HUES6 (cell line): ENCODE measurements around the gene CD200.

Experiments
- H3K27ac ChIP-seq: 2 replicates; pipeline ENCODE4 v1.7.0; 2013; ENCODE audit warnings: low read depth, mild to moderate bottlenecking, low read length, inconsistent platforms
- H3K27me3 ChIP-seq: 2 replicates; pipeline ENCODE4 v1.6.1; 2013; ENCODE audit warnings: low read length; ENCODE audit not compliant: control insufficient read depth, insufficient read depth
- H3K36me3 ChIP-seq: 2 replicates; pipeline ENCODE4 v1.6.1; 2013; ENCODE audit warnings: low read length; ENCODE audit not compliant: control insufficient read depth, insufficient read depth
- H3K4me1 ChIP-seq: 2 replicates; pipeline ENCODE4 v1.6.1; 2013; ENCODE audit warnings: low read length; ENCODE audit not compliant: control insufficient read depth, insufficient read depth
- H3K4me3 ChIP-seq: 2 replicates; pipeline ENCODE4 v1.5.1; 2013; ENCODE audit warnings: low read depth, low read length
- H3K9ac ChIP-seq: one replicate; pipeline ENCODE4 v1.6.1; 2013; ENCODE audit warnings: mild to moderate bottlenecking, low read length
- H3K9me3 ChIP-seq: 2 replicates; pipeline ENCODE4 v1.6.1; 2013; ENCODE audit warnings: low read depth, low read length; ENCODE audit not compliant: control insufficient read depth, insufficient read depth

The CD200 gene, protein sequence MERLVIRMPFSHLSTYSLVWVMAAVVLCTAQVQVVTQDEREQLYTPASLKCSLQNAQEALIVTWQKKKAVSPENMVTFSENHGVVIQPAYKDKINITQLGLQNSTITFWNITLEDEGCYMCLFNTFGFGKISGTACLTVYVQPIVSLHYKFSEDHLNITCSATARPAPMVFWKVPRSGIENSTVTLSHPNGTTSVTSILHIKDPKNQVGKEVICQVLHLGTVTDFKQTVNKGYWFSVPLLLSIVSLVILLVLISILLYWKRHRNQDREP

GRCh38 chr3:112333002-112333380 is at the start of gene CD200:
TSS of gene CD200 (plus strand) at chr3:112333156. CDS start at chr3:112333213, 57 bp downstream.
- H3K36me3 ChIP-seq = peaks cover 23% of the 10 kb centered on the region
- H3K27me3 ChIP-seq = no peaks in the 10 kb centered on the region
- peak within 1 kb of the TSS; percentile 92 for H3K9ac ChIP-seq
- peak within 1 kb of the TSS; percentile 86 for H3K4me3 ChIP-seq
- H3K27ac ChIP-seq = peak within 1 kb of the TSS; percentile 91
- H3K4me1 ChIP-seq = peaks cover 32% of the 10 kb centered on the region
- H3K9me3 ChIP-seq = no peaks in the 10 kb centered on the region

DNA sequence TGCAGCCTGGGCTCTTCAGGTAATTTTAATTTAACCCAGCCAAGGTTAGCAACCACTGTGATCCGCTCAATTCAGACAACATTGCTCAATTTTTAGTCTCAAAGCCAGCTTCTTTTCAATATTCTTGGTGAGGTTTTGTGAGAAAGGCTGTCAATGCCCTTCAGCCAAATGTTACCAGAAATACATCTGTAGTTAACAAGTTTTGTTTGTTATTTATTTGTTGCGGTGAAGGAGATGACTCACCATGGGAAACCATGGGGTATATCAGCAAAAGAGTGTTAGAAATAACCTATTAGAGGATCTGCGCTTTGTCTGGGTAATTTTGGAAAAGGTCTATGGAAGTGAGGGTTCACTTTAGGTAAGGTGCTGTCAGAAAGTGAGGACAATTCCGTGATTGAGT is 43.9 kb upstream of the CD200 start:
- H3K9ac ChIP-seq = no peak overlapping the region
- no peaks in the 10 kb centered on the region for H3K27me3 ChIP-seq
- no peaks in the 10 kb centered on the region for H3K36me3 ChIP-seq
- peaks cover 2% of the 10 kb centered on the region; the same call in 1 of the 2 replicates for H3K9me3 ChIP-seq
- peaks cover 9% of the 10 kb centered on the region for H3K4me1 ChIP-seq
- H3K4me3 ChIP-seq = no peak overlapping the region
- H3K27ac ChIP-seq = no peak overlapping the region

GRCh38 chr3:112293368-112294321 is 39.3 kb upstream of the CD200 start, which contains the start of gene SLC9C1:
TSS of gene SLC9C1 (minus strand) at chr3:112294216. CDS start at chr3:112286791, 7,425 bp downstream.
- peaks cover 2% of the 10 kb centered on the region; the same call in 1 of the 2 replicates for H3K9me3 ChIP-seq
- H3K27ac ChIP-seq = peak within 1 kb of the TSS; percentile 31; the same call in 1 of the 2 replicates
- H3K9ac ChIP-seq = peak within 1 kb of the TSS; percentile 53
- H3K36me3 ChIP-seq = no peaks in the 10 kb centered on the region
- peaks cover 9% of the 10 kb centered on the region for H3K4me1 ChIP-seq
- H3K27me3 ChIP-seq = no peaks in the 10 kb centered on the region
- peak within 1 kb of the TSS; percentile 36; the same call in 1 of the 2 replicates for H3K4me3 ChIP-seq

DNA sequence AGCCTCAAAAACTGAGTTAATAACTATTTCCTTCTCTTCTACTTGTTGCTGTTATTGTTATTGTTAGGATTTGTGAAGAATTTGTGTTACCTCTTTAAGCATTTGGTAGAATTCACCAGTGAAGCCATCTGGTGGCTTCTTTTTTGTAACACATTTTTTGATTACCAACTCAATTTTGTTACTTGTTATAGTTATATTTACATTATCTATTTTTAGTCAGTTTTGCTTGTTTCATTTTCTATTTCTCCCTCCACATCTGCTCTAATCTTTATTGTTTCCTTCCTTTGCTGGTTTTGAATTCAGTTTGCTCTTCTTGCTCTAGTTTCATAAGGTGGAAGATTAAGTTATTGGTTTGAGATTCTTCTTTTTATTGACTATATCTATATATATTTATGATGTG is 35.2 kb upstream of the CD200 start:
- H3K27me3 ChIP-seq = no peaks in the 10 kb centered on the region
- H3K36me3 ChIP-seq = no peaks in the 10 kb centered on the region
- H3K4me3 ChIP-seq = no peak overlapping the region
- no peak overlapping the region for H3K9ac ChIP-seq
- H3K27ac ChIP-seq = no peak overlapping the region
- peaks cover 20% of the 10 kb centered on the region; the same call in 1 of the 2 replicates for H3K9me3 ChIP-seq
- H3K4me1 ChIP-seq = peaks cover 17% of the 10 kb centered on the region

GRCh38 chr3:112298781-112299180 is 34.2 kb upstream of the CD200 start:
- Histone ChIP-seq H3K4me3 (no peak overlapping the region), H3K9me3 (peaks cover 20% of the 10 kb centered on the region; the same call in 1 of the 2 replicates), H3K36me3 (no peaks in the 10 kb centered on the region), H3K27me3 (no peaks in the 10 kb centered on the region), H3K27ac (no peak overlapping the region), H3K4me1 (peaks cover 19% of the 10 kb centered on the region), H3K9ac (no peak overlapping the region)

DNA sequence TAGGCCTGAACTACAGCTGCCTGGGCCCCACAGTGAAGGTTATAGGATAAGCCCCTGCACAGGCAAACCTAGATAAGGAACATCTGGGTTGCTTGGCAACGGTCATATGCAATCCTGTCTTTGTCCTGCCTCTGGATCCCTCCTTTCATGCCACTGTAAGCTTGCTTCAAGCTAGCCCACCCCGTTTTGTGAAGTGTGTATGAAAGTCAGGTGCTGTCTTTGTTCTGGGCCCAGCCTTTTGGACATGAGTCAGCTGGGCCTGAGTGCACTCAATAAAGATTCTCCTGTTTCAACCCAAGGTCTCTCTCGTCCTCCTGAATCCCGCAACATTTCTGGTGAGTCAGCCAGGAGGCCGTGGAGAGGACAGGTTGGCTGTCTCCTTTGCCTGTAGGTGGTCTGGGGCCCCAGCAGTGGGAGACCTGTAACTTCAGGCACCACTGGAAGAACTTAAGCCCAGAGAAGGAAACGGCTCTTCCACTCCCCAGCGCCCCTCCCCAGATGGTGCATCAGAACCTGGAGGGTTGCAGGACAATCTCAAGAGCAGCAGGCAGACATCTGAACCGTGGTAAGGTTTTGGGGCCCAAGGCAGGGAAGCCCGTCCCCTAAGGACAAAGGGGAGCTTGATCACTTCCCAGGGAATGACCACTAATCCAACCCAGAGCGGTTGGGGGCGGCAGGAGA is 30.7 kb upstream of the CD200 start:
- Histone ChIP-seq H3K9ac (peak overlapping the region; percentile 44), H3K36me3 (no peaks in the 10 kb centered on the region), H3K27me3 (no peaks in the 10 kb centered on the region), H3K4me3 (peak overlapping the region; percentile 51), H3K27ac (peak overlapping the region; percentile 66), H3K9me3 (peaks cover 20% of the 10 kb centered on the region; the same call in 1 of the 2 replicates), H3K4me1 (peaks cover 38% of the 10 kb centered on the region)

GRCh38 chr3:112302881-112303763 is 29.8 kb upstream of the CD200 start:
- peak overlapping the region; percentile 68 for H3K27ac ChIP-seq
- no peaks in the 10 kb centered on the region for H3K36me3 ChIP-seq
- H3K4me3 ChIP-seq = peak overlapping the region; percentile 51
- no peaks in the 10 kb centered on the region for H3K27me3 ChIP-seq
- H3K9me3 ChIP-seq = peaks cover 20% of the 10 kb centered on the region; the same call in 1 of the 2 replicates
- H3K4me1 ChIP-seq = peaks cover 40% of the 10 kb centered on the region
- peak overlapping the region; percentile 44 for H3K9ac ChIP-seq

- H3K27me3 ChIP-seq = no peaks in the 10 kb centered on the region
- peaks cover 20% of the 10 kb centered on the region; the same call in 1 of the 2 replicates for H3K9me3 ChIP-seq
- peak overlapping the region; percentile 23 for H3K9ac ChIP-seq
- H3K4me3 ChIP-seq = peak overlapping the region; percentile 51
- no peaks in the 10 kb centered on the region for H3K36me3 ChIP-seq
- H3K4me1 ChIP-seq = peaks cover 44% of the 10 kb centered on the region
- peak overlapping the region; percentile 68 for H3K27ac ChIP-seq
Observed at GRCh38 chr3:112303764-112304325, 29.1 kb upstream of the CD200 start.

DNA sequence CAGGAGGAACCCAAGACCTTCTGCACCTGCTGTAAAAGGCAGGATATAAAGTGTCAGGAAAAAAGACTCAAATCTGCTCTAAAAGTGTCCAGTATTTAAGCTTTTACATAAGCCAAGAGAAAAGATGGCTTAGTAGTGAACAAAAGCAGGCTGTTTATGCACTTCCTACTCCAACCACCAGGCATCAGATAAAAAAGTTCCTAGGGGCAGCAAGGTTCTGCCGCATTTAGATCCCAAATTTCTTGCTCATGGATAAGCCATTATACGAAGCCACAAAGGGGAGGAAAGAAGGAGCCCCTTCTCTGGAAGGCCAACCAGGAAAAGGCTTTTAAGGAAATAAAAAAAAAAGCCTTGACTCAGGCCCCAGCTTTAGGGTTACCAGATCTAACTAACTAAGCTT is 28.3 kb upstream of the CD200 start:
- H3K9ac ChIP-seq = peak overlapping the region; percentile 23
- peak overlapping the region; percentile 68; the same call in 1 of the 2 replicates for H3K27ac ChIP-seq
- no peaks in the 10 kb centered on the region for H3K36me3 ChIP-seq
- no peaks in the 10 kb centered on the region for H3K27me3 ChIP-seq
- H3K4me3 ChIP-seq = peak overlapping the region; percentile 51; the same call in 1 of the 2 replicates
- H3K9me3 ChIP-seq = peaks cover 20% of the 10 kb centered on the region; the same call in 1 of the 2 replicates
- peaks cover 44% of the 10 kb centered on the region for H3K4me1 ChIP-seq
